NCI-H2029 treated with DMSO at 0.1 percent for 48 hours (cell line): ENCODE results near the gene ANKS1B.
A peak's percentile ranks its signal among the peaks of the same experiment; 100 is the strongest.
"Not testable (repeated sequence)": the region's sequence is repeated elsewhere in the genome, so short reads cannot be mapped to it uniquely, and the experiment has no call there.

ENCODE experiments used
- DNase-seq: peaks from one replicate; lab custom pipeline; 2025; lab: John Stamatoyannopoulos, UW

Gene ANKS1B

DNA sequence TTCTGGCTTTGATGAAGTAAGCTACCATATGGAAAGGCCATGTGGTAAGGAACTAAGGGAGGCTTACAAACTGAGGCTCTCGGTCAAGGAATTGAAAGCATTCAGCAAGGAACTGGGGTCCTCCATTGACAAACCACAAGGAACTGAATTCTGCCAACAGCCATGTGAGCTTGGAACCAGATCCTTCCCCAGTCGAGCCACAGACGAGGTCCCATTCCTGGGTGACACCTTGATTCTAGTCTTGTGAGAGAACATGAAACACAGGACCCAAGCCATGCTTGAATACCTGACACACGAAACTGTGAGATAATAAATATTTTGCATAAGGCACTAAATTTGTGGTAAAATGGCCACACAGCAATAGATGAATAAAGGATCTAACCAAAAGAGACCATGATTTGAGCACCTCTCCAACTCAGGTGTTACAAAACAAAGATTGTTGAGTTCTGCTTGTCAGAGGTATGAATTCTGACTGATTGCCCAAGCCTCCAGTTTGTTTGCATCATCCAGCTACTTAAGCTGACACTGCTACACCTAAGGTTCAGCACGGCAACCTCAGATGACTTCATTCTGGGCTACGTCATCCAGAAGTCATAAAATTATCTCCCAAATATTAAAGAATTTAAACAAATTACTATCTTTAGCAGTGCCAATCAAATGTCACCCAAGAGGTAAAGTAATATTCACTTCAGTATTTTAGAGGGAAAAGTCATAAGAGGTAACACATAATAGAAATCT is 277.8 kb downstream of the ANKS1B start:
- DNase-seq, result no peak

DNA sequence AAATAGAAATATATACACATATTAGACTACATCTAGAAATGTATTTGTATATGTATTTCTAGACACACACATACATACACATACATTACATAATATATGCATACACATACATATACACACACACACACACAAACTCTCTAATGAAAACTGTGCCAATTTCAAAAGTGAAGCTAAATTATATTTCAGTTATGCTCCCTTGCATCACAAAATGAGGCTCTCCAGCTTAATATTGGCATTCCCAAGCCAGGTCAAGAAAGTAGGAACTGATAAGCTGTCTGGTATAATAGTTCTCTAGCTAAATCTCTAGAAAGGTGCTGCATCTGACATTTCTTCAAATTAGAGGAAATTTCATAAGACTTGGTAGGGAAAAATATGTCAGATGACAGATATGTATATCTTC is 280.3 kb downstream of the ANKS1B start:
- DNase-seq, result no peak

DNA sequence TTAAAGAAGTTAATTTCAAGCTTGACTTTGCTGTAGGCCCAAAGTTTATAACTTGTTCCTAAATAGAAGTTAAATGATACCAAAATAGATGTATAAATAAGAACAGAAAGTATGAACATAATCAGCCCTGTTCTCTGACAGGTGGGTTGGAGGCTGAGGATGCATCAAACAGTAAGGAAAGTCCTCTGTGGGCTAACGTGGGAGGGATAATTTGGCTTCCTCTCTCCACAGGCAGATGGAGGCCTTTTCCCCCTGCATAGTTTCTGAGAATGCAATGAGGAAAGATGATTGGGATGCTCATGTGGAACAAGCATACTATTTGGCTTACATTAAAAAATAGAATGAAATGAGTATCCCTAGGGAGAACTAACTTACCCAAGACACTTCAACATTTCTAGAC is 280.7 kb downstream of the ANKS1B start:
- no peak for DNase-seq

DNA sequence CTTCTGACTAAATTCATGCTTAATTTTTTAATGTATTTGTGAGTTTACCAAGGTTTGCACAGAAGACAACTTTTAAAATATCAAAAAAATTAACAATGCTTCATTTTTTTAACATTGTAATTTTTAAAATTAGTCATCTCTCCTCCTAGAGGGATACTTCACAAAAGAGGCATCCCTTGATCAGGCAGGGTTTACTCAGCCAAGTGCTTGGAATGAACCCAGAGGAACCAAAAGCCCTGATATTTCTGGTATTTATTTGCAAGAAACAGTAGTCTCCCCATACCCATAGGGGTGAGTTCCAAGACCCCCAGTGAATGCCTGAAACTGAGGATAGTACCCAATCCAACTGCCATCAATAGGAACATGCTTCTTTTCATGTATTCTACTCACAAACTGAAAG is 284.7 kb downstream of the ANKS1B start:
- no peak for DNase-seq

DNA sequence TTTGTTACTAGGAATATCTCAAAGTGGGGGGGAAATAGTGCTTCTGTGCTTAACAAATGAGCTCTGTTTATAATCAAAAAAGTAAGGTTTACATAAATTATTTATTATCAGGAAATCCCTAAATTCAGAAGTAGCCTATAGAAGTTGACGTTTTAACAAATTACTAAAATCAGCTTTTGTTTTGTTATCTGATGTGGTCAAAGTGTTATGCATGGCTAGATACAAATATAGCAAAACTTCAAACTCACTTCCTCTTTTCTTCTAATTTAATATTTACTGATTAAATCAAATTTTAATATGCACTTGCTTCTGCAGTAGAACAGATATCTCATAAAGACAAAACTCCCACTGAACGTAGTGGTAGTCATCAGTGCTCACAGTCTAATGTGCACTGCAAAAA is 289.7 kb downstream of the ANKS1B start:
- DNase-seq, result no peak

DNA sequence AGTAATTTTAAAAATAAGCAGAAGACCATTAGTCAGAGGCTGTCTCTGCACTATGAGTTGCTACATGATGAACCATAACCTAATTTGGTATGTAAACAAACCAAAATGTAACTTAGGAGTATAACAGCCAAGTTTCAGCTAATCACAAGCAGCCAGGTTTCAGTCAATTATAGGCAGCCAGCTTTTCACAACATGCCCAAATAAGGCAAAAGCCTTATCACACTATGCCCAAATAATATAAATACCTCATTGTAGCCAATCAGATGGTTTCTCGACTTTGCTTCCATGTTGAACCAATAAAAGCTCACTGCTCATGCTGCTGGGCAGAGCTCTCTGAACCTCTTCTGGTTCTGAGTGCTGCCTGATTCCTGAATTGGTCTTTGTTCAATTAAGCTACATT is 298.6 kb downstream of the ANKS1B start:
- DNase-seq, result no peak

DNA sequence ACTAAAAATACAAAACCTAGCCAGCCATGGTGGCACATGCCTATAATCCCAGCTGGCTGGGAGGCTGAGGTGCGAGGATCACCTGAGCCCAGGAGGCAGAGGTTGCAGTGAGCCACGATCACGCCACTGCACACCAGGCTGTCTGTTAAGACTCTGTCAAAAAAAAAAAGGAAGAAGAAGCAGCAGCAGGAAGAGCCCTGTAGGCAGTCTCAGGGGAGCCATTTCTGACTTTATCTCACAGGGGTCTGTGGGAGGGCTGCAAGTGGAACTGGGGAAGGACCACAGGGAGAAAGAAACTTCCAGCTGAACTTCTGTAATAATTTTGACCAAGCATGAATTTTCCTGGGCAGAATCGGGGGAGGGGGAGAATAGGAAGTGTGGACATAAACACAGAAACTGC is 304.5 kb downstream of the ANKS1B start:
- DNase-seq, result no peak

DNA sequence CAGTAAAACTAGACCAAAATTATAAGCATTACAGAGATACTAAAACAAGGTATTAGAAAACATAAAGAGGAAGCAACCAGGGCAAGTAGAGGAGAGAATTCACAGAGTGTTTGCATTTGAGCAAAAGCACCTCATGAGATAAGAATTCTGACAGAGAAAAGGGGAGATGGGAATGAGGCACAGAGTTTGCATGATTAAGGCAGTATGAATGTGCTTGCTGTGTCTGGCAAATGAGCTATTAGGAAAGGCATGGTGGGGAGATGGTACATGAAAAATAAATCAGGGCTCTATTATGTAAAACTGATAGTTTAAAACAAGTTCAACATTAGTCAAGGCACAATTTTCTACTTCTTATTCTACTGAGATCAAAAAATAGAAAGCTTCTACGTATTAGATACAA is 314.1 kb downstream of the ANKS1B start:
- no peak for DNase-seq

DNA sequence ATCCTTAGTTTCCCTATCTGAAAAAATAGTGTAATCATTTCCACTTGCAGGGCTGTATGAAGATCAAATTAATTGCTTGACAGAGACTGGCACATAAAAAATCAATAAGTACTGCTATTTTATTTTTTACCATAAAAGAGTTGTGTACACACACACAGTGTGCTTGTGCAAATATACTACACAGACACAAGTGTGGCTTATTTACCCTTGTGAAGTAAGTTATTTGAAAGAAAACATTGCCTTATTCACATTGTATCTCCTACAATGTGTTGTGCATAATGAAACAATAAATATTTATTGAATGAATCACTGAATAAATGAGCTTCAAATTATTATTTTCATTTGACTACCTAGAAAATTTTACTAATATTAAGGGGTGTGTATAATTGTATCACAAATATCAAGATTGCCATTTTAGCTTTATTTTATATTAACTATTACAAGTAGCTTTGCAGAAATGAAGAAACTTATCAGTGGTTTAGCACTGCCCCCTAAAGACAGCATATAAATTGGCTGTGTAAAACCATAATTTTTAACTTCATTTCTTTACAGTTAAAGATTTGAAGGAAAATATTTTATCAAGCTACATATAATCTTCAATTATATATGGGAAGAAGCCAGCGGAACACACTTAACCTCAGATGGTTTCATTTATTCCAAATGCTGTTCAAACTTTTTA is 325.9 kb downstream of the ANKS1B start:
- DNase-seq, result no peak

DNA sequence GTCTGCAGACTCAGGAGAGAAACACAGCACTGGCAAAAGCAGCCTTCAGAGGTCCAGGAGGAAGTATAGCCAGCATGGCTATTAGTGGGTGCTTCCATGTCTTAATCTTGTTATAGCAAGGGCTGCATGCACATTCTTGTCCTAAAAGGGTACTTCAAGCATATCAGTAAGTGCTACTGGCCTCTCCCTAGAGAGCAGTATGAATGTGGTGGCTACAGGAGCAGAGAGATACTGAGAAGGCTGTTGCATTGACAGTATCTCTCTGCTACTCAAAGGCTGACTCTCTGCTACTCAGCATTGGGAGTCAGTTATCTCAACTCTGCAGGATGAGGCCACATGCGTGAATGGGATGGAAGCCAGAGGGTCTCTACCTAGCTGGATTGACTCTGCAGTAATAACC is 335.2 kb downstream of the ANKS1B start:
- no peak for DNase-seq

DNA sequence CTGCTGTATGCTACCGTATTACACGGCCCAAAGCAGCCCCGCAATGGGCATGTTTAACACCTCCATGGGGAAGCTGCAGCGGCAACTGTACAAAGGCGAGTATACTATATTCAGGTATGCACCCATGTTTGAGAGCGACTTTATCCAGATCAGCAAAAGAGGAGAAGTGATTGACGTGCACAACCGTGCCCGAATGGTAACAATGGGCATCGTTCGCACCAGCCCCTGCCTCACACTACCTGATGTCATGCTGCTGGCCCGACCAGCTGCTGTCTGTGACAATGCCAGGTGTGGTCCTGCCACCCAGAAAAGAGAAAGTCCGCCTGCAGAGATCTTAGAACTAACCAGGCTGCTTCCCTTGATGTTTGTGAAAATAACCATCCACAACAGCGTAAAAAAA is 336.6 kb downstream of the ANKS1B start:
- no peak for DNase-seq

DNA sequence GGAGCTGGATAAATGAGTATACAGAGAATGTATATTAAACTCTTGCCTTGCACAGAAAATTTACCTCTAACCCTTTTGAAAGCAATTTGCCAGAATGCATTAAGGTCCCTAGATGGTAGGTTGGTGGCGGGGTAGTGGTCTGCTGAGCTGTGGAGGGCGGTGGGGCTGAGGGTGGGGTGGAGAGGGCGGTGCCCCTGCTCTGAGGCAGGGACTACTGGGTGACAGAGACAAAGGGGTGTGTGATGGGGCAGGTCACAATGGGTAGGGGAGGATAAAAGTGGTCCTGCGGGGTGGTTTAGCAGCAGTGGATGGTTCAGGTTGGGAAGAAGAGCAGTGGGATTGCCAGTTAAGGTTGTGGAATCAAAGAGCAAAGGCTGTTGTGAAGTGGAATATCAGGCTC is 337.3 kb downstream of the ANKS1B start, which contains the start of gene GARIN6:
Gene GARIN6 (plus strand): TSS at position 301 of the 400 bp plus-strand sequence. CDS start 422 bp downstream, outside the sequence.
- DNase-seq, result no peak

DNA sequence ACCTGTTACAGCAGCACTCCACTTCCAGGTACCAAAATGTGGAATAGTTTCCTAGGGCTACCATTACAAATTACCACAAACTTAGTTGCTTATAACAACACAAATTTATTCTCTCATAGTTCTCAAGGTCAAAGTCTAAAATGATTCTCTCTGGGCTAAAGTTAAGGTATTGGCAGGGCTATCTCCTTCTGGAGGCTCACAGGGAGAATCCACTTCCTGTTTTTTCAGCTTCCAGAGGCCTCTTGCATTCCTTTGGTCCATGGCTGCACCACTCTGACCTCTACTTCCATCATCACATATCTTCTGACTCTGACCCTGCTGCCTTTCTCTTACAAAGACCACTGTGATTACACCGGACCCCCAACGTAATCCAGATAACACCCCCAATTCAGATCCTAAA is 340.1 kb downstream of the ANKS1B start:
- DNase-seq, result no peak

DNA sequence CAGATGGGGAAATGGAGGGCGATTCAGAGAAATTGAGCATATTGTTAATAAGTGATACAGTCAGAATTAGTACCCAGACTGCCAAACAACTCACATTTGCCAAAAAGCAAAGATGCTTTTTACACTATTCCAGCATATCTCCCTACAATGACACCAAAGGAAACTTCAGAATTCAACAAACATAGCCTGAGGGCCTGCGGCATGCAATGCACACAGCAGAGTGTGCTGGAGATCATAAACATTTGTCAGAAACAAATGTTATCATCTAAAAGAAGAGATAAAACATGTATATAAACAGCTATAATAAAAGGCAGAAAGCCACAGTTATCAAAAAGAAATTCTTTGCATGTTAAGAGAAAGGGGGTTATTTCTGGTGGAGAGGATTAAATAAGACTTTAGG is 357.3 kb downstream of the ANKS1B start:
- DNase-seq, result no peak

DNA sequence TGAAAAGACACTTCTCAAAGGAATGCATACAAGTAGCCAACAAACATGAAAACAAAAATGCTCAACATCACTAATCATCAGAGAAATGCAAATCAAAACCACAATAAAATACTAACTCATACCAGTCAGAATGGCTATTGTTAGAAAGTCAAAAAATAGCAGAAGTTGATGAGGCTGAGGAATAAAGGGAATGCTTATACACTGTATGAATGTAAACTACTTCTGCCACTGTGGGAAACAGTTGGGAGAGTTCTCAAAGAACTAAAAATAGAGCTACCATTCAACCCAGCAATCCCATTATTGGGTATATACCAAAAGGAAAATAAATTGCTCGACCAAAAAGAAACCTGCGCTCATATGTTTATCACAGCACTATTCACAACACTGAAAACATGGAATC is 360.1 kb downstream of the ANKS1B start:
- DNase-seq, result not testable (repeated sequence)

DNA sequence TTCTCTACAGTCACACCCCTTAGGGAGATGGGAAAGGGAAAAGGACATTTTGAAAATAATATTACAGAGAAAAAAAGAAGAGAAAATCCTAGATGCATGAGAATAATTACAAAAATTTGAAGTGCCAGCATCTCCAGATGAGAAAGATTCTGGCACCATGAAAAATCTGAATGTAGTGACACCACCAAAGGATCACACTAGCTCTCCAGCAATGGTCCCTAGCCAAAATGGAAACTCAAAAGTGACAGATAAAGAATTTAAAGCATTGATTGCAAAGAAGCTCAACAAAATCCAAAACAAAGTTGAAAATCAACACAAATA is 364.6 kb downstream of the ANKS1B start:
- no peak for DNase-seq

DNA sequence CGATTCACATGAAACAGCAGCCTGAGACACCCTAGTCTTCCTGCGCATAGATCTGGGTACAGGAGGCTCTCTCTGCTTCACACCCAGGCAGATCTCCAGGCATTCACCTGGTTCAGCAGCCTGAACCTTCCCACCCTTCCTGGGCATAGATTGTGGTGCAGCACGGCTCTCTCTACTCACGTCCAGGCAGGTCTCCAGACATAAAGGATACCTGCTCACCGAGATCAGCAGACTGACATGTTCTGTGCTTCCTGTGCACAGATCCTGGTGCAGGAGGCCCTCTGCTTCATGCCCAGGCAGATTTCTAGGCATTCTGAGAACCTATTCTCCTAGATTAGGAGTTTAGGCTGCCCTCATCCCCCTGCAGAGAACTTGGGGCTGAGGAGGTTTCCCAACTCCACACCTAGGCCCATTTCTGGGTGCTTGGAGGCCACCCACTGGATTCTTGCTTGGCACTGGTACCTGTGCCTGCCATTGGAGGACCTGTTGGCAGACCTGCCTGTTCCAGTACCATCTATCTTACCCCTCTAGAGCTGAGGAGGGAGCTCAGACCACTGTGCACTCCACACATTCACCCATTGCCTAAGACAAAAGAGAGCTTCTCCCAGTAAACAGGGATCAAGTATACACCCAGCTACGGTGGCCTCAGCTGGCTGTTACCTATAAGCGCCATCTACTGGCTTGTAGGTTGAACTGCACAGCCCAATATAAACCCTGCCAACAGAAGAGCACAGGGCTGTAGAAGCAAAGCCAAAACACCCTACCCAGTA is 365.2 kb downstream of the ANKS1B start:
- DNase-seq, result peak; percentile 11

DNA sequence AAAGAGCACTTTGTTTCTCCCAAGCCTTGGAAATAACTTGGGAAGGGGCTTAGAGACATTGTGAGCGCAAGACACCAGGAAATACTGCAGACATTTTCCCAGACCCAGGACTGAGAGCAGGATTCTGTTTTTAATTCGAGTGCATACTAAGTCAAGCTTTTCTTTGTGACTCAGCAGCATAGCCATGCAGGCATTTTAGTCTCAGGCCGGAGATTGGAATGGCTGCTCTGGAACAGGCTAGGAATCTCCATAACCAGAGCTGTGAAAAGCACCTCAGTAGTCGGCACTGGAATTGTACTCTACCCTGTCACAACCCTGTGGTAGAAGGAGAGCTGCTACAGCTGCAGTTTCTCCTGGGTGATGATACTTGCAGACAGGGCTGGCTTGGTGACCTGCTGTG is 366.1 kb downstream of the ANKS1B start:
- DNase-seq, result no peak

DNA sequence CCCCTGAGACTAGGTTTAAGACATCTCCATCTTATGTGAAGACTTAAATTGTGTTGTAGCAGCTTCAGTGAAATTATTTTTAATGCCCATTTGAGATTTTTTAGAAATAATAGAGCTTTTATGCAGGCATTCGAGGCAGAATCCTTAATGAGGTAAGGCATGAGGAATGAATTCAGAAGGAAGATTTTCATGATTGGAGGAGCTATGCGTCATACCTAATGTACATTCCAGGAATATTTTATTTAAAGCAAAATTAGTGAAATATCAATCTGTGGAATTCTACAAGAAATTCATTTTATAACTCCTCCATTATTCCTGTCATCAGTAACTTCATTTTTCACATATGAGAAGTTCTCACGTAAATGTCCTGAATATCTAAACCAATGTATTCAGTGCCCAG is 373.1 kb downstream of the ANKS1B start:
- no peak for DNase-seq

DNA sequence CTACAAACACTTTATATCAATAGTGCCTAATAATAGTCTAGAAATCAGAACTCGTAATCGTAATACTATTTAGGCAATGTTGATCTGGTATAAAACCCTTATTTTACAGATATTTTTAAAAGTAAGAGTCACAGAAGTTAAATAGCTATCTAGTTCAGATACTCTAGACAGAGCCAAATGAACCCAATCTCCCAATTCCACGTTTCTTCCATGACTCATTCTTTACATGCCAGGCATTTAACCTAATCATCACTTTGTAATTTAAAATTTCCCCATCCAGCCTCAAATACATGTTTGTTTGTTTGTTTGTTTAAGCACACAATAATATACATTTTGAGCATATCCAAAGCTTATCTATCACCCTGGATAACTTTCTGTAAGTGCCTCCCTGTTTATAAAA is 373.6 kb downstream of the ANKS1B start:
- no peak for DNase-seq

DNA sequence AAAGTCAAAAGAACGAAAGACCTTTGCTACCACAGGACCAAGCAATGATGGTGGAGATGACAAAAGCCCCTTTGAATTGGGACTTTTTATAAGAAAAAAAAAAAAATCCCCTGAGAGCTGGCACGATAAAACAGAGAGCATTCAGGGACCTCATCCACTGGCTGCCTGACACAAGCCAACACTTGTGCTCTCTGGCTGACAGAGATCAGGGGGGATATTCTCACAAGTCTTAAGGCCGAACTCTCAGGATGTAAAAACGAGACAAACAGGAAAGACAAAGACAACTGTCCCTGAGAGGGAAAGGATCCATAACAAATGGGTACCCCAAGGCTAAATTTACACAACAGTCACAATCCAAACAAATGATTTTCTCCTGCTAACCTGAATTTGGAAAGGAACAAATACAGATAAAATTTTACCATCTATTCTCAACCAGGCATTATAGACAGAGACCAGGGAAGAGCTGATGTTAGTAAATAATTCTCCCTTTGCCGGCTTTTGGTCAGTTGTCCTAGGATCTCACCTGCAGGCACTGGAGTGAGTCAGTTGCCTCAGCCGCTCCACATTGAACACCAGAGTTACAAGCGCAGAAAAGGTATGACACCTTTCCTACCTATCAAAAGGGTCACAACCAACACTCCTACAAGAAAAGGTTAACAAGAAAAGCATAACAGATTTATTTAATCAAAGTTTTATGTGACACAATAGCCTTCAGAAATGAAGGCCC is 375.1 kb downstream of the ANKS1B start:
- no peak for DNase-seq

DNA sequence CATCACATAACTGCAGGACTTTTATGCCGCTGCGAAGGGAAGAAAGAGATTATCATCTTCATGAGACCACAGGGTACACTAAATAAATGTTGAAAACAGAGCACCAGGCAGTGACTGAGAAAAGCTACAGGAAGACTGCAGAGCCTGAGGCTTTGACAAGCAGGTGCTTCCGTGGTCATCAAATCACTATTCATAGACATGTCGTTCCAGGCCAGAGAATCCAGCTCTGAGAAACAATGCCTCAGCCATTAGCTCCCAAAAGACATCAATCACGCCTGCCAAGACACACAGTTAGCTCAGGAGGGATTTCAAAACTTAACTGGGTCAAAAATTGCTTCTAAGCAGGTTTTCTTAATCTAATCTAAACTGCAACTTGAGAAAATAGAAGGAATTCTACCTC is 384.3 kb downstream of the ANKS1B start:
- DNase-seq, result peak; percentile 7

DNA sequence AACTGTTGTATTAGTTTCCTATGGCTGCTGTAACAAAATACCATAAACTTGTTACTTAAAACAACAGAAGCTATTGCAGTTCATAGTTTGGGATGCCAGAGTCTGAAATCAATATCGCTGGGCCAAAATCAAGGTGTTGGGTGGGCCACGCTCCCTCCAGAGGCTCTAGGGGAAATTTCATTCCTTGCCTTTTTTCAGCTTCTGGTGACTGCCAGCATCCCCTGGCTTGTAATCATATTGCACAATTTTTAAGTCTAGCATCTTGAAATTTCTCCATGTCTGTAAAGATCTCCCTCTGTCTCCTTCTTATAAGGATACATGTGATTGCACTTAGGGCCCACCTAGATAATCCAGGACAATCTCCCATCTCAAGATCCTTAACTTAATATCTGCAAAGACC is 386.0 kb downstream of the ANKS1B start:
- DNase-seq, result no peak
